Chondrocyte (in vitro differentiated cells): ENCODE results near the gene MIGA1. TPM values are rescaled to one million over a fixed set of nuclear protein-coding genes. Genes with fewer than 3 reads are reported as not detected.
A peak's percentile ranks its signal among the peaks of the same experiment; 100 is the strongest.

ENCODE experiments used
- DNase-seq: peaks from one replicate; pipeline ENCODE4 v3.0.0; 2021; ENCODE audit warnings: mixed read lengths, low spot score
- H3K27ac Mint-ChIP-seq: one replicate; pipeline ENCODE4 v1.8.0; 2021; ENCODE audit warnings: mild to moderate bottlenecking, moderate library complexity, mixed read lengths; ENCODE audit not compliant: unreplicated experiment
- H3K27me3 Mint-ChIP-seq: 2 replicates; pipeline ENCODE4 v1.8.0; 2021; ENCODE audit warnings: low read depth, mixed read lengths
- H3K36me3 Mint-ChIP-seq: 2 replicates; pipeline ENCODE4 v1.8.0; 2021; ENCODE audit warnings: low read depth, mixed read lengths
- H3K4me1 Mint-ChIP-seq: 2 replicates; pipeline ENCODE4 v1.8.0; 2021; ENCODE audit warnings: low read depth, mild to moderate bottlenecking, mixed read lengths
- H3K4me3 Mint-ChIP-seq: one replicate; pipeline ENCODE4 v1.8.0; 2021; ENCODE audit warnings: mild to moderate bottlenecking, moderate library complexity, mixed read lengths; ENCODE audit not compliant: unreplicated experiment
- H3K9me3 Mint-ChIP-seq: 2 replicates; pipeline ENCODE4 v1.8.0; 2021; ENCODE audit warnings: low read depth, mixed read lengths
- total RNA-seq: library from RNA; stranded (reverse); gene quantifications from 3 replicates; pipeline ENCODE4 v1.2.1, GENCODE V29; 2021
- TF ChIP-seq, protein P1 (sequence below): fragments of 200-600 bp; sonication (generic); IDR thresholded peaks from 2 replicates; pipeline ENCODE4 v1.5.0; 2021; ENCODE audit warnings: antibody characterized with exemption, mild to moderate bottlenecking, moderate library complexity

MIGA1 gene
- total RNA-seq, 1 donor from 2014 or later = 18.6 TPM

DNA sequence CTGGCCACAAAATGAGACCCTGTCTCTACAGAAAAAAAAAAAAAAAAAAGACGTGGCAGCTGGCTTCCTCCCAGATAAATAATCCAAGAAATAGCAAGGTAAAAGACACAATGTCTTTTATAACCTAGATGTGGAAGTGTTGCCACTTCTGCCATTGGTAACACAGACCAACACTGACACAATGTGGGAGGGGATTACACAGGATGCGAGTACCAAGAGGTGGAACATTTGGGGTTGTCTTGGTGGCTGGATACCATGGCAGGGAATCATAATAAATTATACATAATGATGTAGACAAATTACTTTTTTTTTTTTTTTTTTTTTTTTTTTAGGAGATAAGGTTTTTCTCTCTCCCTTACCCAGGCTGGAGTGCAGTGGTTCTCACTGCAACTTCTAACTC lies 103.0 kb downstream of the MIGA1 start:
- Mint-ChIP-seq H3K4me3 (no peak overlapping the region), H3K27me3 (no peaks in the 10 kb centered on the region), H3K4me1 (peaks cover 17% of the 10 kb centered on the region), H3K9me3 (no peaks in the 10 kb centered on the region), H3K36me3 (no peaks in the 10 kb centered on the region), H3K27ac (no peak overlapping the region)
- TF ChIP-seq, protein P1, sequence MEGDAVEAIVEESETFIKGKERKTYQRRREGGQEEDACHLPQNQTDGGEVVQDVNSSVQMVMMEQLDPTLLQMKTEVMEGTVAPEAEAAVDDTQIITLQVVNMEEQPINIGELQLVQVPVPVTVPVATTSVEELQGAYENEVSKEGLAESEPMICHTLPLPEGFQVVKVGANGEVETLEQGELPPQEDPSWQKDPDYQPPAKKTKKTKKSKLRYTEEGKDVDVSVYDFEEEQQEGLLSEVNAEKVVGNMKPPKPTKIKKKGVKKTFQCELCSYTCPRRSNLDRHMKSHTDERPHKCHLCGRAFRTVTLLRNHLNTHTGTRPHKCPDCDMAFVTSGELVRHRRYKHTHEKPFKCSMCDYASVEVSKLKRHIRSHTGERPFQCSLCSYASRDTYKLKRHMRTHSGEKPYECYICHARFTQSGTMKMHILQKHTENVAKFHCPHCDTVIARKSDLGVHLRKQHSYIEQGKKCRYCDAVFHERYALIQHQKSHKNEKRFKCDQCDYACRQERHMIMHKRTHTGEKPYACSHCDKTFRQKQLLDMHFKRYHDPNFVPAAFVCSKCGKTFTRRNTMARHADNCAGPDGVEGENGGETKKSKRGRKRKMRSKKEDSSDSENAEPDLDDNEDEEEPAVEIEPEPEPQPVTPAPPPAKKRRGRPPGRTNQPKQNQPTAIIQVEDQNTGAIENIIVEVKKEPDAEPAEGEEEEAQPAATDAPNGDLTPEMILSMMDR = no peak
- DNase-seq = no peak

DNA sequence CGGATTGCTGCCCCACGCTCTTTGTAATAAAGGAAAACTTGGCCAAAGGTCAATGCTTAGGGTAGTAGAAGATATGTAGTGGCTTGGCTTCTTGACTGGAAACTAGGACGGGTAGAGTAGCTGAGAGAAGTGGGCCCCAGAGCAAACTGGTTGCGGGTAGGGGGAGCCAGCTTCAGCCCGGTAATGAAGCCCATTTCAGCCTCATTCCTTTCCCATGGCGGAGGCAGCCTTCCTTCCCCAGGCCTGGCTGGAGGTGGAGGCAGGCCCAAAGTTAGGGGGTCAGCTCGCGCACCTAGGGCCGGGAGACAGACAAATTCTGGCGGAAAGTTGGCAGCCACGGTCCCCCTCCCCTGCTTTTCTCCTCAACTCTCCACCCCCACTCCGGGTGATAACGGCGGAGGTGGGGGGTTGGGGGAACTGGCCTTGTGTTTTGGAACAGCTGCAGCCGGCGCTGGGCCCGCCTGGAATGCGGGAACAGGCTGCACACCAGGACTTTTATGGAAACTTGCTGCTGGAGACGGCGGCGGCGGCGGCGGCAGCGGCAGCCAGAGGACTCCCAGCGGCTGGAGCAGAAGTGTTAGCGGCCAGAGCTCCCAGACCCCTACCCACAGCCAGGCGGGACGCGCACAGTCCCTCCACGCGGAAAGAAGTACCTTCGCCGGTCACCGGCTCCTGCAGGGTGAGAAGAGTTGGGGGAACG lies 108.8 kb downstream of the MIGA1 start, which contains the start of gene NEXN:
TSS of gene NEXN (plus strand) at position 544 of the 700 bp plus-strand sequence. CDS start 27,483 bp downstream, outside the sequence.
- H3K4me1 Mint-ChIP-seq = peaks cover 54% of the 10 kb centered on the region
- H3K27ac Mint-ChIP-seq = peak within 1 kb of the TSS; percentile 99
- TF ChIP-seq, protein P1 = peak; percentile 32
- no peaks in the 10 kb centered on the region for H3K27me3 Mint-ChIP-seq
- H3K36me3 Mint-ChIP-seq = peaks cover 6% of the 10 kb centered on the region
- H3K9me3 Mint-ChIP-seq = no peaks in the 10 kb centered on the region
- H3K4me3 Mint-ChIP-seq = peak within 1 kb of the TSS; percentile 89
- peak; percentile 86 for DNase-seq

DNA sequence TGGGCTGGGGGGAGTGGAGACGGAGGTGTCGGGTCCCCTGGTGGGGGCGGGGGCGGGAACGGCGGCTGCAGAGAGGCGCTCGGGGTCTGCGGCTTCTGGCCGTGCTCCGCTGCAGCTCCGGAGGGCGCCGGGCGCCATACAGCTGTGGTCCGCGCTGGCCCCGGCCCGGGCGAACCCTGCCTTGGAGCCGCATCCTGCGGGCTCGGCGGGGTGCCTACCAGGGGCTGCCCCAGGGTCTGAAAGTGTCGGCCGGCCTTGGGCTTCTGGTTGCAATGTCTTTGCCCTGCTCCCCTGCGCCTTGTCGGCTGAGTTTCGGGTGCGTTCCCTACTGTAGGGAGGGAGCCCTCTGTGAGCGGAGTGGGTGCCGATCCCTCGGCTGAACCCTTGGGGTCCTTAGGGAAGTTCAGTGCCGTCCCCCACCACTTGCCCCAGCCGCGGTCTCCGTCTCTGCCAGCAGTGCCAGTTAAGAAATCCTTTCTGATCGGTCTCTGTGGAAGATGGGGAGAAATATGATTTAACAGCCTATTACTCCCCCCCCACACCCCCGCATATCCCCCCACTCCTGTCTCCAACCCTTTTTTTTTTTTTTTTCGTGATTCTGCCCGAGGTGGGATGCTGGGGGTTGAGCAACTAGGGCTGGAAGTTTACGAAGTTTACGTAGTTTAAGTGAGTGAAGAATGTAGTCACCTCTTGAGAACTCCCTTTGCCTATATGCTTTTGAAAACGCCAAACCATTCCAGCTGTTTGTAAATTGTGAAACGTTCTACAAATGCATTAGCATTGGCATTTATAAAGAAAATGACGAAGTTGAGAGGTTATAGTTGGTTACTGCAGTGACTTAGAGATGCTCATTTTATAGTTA lies 109.6 kb downstream of the MIGA1 start:
- TF ChIP-seq, protein P1 = no peak
- H3K36me3 Mint-ChIP-seq = peaks cover 6% of the 10 kb centered on the region
- H3K27me3 Mint-ChIP-seq = no peaks in the 10 kb centered on the region
- H3K4me1 Mint-ChIP-seq = peaks cover 57% of the 10 kb centered on the region
- peak; percentile 91 for DNase-seq
- peak overlapping the region; percentile 99 for H3K27ac Mint-ChIP-seq
- H3K9me3 Mint-ChIP-seq = no peaks in the 10 kb centered on the region
- peak overlapping the region; percentile 89 for H3K4me3 Mint-ChIP-seq

DNA sequence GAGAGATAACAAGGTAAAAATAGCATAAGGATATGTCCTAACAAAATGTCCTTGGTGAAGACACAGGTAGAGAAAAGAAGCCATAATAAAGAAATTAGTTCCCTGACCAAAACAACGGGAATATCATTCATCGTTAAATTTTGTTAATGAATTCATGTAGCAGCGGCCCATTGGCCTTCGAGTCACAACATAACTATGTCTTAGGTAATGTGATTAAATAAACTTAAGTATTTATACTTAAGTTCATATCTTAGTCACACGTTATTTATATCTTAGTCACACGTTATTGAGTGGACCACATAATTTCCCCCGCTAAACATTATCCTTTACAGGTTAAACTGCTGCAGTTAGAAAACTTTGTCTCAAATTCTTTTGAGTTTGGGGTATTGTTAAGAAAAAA lies 110.2 kb downstream of the MIGA1 start:
- peaks cover 57% of the 10 kb centered on the region for H3K4me1 Mint-ChIP-seq
- H3K27ac Mint-ChIP-seq = peak overlapping the region; percentile 96
- no peaks in the 10 kb centered on the region for H3K27me3 Mint-ChIP-seq
- DNase-seq = no peak
- peaks cover 8% of the 10 kb centered on the region for H3K36me3 Mint-ChIP-seq
- TF ChIP-seq, protein P1 = no peak
- H3K4me3 Mint-ChIP-seq = peak overlapping the region; percentile 89
- H3K9me3 Mint-ChIP-seq = no peaks in the 10 kb centered on the region

DNA sequence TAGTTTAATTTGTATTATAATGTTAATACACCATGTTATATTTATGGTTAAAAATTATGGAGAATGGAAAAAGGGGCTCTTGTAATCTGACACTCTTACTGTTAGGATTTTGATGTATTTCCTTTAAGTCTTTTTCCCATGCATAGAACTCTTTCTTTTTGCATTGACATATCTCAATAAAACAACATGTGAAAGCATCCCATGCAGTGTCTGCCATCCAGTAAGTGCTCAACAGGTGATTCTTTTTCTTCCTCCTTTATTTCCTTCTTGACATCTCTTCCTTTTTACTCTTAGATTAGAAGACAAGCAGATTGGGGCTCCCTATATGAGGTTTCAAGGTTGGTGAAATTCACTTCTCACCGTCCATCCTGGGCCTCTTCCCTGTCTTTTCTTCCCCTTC lies 111.8 kb downstream of the MIGA1 start:
- H3K4me3 Mint-ChIP-seq = peak overlapping the region; percentile 43
- peak overlapping the region; percentile 36 for H3K27ac Mint-ChIP-seq
- H3K9me3 Mint-ChIP-seq = no peaks in the 10 kb centered on the region
- H3K36me3 Mint-ChIP-seq = peaks cover 9% of the 10 kb centered on the region
- TF ChIP-seq, protein P1 = no peak
- no peaks in the 10 kb centered on the region for H3K27me3 Mint-ChIP-seq
- H3K4me1 Mint-ChIP-seq = peaks cover 51% of the 10 kb centered on the region
- no peak for DNase-seq
